Kidney (tissue), 14 donors: Measurements from ENCODE around the gene ACYP1. TPM values are rescaled to one million over a fixed set of nuclear protein-coding genes. Genes with fewer than 3 reads are reported as not detected.

ENCODE experiments used
- DNase-seq, 5 donors: peaks; one replicate each; pipeline ENCODE4 v3.0.0-alpha.2; 2013 to 2020
- FAIRE-seq: peaks from 2 replicates; lab custom pipeline; 2012; peaks lifted over from hg19 to GRCh38; lab: Jason Lieb, UNC
- H3K27ac ChIP-seq, 2 donors: one replicate each; pipeline ENCODE4 v1.7.0; 2013; ENCODE audit warnings: low read depth in 2 of 2, low read length in 2 of 2, inconsistent platforms in 1 of 2
- H3K27me3 ChIP-seq: one replicate; pipeline ENCODE4 v1.7.1; 2013; ENCODE audit warnings: low read length, inconsistent platforms; ENCODE audit not compliant: control insufficient read depth, insufficient read depth
- H3K36me3 ChIP-seq, 3 donors: one replicate each; pipeline versions ENCODE4 v1.7.0 to v1.7.1; 2013; ENCODE audit warnings: low read length in 3 of 3, control low read depth in 1 of 3, inconsistent platforms in 1 of 3; ENCODE audit not compliant: insufficient read depth in 3 of 3, control insufficient read depth in 2 of 3
- H3K4me1 ChIP-seq, 3 donors: one replicate each; pipeline versions ENCODE4 v1.7.0 to v1.7.1; 2013; ENCODE audit warnings: low read length in 3 of 3, inconsistent platforms in 1 of 3, low read depth in 1 of 3; ENCODE audit not compliant: control insufficient read depth in 2 of 3, insufficient read depth in 2 of 3
- H3K4me3 ChIP-seq, 3 donors: one replicate each; pipeline versions ENCODE4 v1.7.0 to v1.8.1; 2013; ENCODE audit warnings: low read length in 3 of 3, control low read depth in 1 of 3, inconsistent platforms in 1 of 3
- H3K9ac ChIP-seq, 3 donors: one replicate each; pipeline versions ENCODE4 v1.7.0 to v1.7.1; 2013; ENCODE audit warnings: low read length in 3 of 3, control low read depth in 1 of 3, inconsistent platforms in 1 of 3
- H3K9me3 ChIP-seq, 3 donors: one replicate each; pipeline versions ENCODE4 v1.7.0 to v1.7.1; 2013; ENCODE audit warnings: low read length in 3 of 3, control low read depth in 1 of 3, inconsistent platforms in 1 of 3; ENCODE audit not compliant: control insufficient read depth in 2 of 3, insufficient read depth in 1 of 3
- intact Hi-C: fragments of 100-400 bp; cut with DNase I; formaldehyde crosslinking; loops from one replicate; pipeline ENCODE4 v1.11.1; 2022
- polyA plus RNA-seq: library from polyadenylated mRNA; stranded (reverse); fragments of 350-450 nt; fragmentation: Illumina TruSeq; extraction: RNeasy Lipid Tissue Mini Kit (QIAGEN cat#74804); gene quantifications from one replicate; pipeline ENCODE4 v1.2.3, GENCODE V29; 2014; ENCODE audit warnings: low read depth, low replicate concordance; ENCODE audit not compliant: insufficient read depth
- total RNA-seq: library from RNA; stranded (reverse); fragmentation: NEBNext Ultra II Directional; extraction: Animal tissue kit (Norgen Biotek cat#: 25700); gene quantifications from one replicate; pipeline ENCODE4 v1.2.1, GENCODE V29; 2021
- TF ChIP-seq, protein P1 (sequence below): IDR thresholded peaks from 3 replicates; pipeline ENCODE4 v1.5.1; 2012; ENCODE audit warnings: mild to moderate bottlenecking, moderate library complexity, borderline replicate concordance; ENCODE audit not compliant: insufficient read depth; ENCODE audit errors: extremely low read depth
- donor health status: control.
- donor health status: control.
- donor health status: control.
- donor health status: control.
- donor health status: control.
- donor health status: DM: yes; HTN: yes; CAD: no.
- donor health status: Normal renal cell carcinoma (clear cell type).

ACYP1 gene
- total and polyA plus RNA-seq, 2 donors from 2014 or later = 16.8 to 20.6 TPM

DNA sequence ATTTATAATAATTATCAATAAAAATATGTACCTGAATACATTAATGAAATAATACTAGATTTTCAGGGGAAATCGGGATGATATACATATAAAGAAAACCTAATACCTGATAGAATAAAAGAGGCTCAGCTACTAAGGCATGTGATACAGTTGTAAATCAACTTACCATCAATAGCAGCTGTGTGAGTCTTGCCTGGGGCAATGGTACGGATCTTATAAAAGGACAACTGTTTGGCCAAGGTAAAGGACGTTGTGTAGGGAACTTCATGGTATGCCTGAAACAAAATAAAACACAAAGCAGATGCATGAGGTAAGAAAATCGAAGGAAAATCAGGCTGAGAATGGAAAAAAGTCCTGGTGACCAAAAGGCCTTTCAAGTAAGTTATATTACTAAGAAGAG, 37.7 kb upstream of the ACYP1 start:
- TF ChIP-seq, protein P1, sequence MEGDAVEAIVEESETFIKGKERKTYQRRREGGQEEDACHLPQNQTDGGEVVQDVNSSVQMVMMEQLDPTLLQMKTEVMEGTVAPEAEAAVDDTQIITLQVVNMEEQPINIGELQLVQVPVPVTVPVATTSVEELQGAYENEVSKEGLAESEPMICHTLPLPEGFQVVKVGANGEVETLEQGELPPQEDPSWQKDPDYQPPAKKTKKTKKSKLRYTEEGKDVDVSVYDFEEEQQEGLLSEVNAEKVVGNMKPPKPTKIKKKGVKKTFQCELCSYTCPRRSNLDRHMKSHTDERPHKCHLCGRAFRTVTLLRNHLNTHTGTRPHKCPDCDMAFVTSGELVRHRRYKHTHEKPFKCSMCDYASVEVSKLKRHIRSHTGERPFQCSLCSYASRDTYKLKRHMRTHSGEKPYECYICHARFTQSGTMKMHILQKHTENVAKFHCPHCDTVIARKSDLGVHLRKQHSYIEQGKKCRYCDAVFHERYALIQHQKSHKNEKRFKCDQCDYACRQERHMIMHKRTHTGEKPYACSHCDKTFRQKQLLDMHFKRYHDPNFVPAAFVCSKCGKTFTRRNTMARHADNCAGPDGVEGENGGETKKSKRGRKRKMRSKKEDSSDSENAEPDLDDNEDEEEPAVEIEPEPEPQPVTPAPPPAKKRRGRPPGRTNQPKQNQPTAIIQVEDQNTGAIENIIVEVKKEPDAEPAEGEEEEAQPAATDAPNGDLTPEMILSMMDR = no peak

DNA sequence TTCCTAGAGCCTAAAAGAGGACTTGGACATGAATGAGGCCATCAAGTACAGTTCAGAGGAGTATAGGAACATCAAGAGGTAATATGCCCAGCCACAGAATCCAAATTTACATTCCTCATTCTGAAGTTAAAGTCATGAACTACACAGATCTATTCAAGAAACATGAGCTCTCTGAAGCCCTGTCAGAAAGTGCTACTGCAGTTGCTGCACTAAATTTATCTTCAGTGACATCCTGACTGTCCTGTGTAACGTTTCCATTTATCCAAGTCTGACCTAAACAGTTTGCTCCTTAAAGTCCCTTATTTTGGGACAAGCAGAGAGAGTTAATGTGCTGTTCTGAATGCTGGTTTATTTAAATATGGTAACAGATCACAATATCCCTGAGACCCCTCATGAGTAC, 34.9 kb upstream of the ACYP1 start:
- TF ChIP-seq, protein P1 = no peak
- Histone ChIP-seq H3K27me3 (no peaks in the 10 kb centered on the region), H3K4me1 (no peaks in the 10 kb centered on the region), H3K4me3 (no peak overlapping the region), H3K9me3 (no peaks in the 10 kb centered on the region), H3K36me3 (peaks cover 11 to 59% (median 39%) of the 10 kb centered on the region in 3 donors), H3K27ac (no peak overlapping the region), H3K9ac (no peak overlapping the region)
- DNase-seq (no peak), FAIRE-seq (no peak)
- intact Hi-C loops = no loop called here

More for the DNA sequence above, 37.7 kb upstream of the ACYP1 start:
- FAIRE-seq = no peak
- H3K4me3 ChIP-seq = no peak overlapping the region
- no peaks in the 10 kb centered on the region for H3K4me1 ChIP-seq
- no peak overlapping the region for H3K9ac ChIP-seq
- intact Hi-C loops = no loop called here
- no peak overlapping the region for H3K27ac ChIP-seq
- H3K36me3 ChIP-seq = peaks cover 9 to 50% (median 31%) of the 10 kb centered on the region in 3 donors
- no peak for DNase-seq
- H3K9me3 ChIP-seq = no peaks in the 10 kb centered on the region
- no peaks in the 10 kb centered on the region for H3K27me3 ChIP-seq

DNA sequence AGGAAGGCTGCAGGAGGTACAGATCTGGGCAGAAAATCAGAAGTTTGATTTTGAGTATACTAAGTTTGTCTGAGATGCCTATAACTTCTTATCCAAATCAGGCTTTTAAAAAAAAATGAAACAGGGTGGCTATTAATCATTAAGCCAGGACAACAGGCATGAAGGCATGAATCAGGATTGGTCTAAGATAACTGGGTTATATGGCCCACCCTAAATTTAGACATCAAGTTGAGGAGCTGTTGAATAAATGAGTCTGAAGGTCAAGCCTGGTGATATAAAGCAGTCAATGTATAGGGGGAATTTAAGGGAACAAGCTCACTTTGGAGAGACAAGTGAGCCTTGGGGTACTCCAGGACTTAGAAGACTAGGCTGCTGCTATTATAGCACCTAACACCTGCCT, 34.4 kb upstream of the ACYP1 start:
- Histone ChIP-seq H3K4me3 (no peak overlapping the region), H3K36me3 (peaks cover 11 to 56% (median 37%) of the 10 kb centered on the region in 3 donors), H3K4me1 (no peaks in the 10 kb centered on the region), H3K9me3 (no peaks in the 10 kb centered on the region), H3K27me3 (no peaks in the 10 kb centered on the region), H3K27ac (no peak overlapping the region), H3K9ac (no peak overlapping the region)
- intact Hi-C loops = no loop called here
- DNase-seq = no peak
- no peak for FAIRE-seq
- TF ChIP-seq, protein P1 = no peak

DNA sequence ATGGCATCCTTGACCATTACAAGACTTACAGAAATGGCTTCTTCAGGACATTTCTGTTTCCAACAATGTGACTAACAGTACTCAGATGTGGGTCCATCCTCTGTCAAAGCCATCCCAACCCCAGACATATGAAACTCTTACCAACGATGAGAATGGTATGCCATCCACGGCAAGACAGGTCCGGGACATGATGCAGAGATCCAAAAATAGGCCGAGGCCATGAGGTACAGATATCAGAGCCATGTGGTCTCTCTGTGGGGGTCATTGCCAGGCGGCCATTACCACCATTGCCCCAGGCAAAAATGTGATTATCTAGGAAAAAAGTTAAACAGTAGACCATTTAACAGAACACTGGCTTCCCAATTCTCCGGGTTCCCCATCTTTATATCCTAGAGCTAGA, 33.1 kb upstream of the ACYP1 start:
- H3K27me3 ChIP-seq = no peaks in the 10 kb centered on the region
- no peaks in the 10 kb centered on the region for H3K9me3 ChIP-seq
- TF ChIP-seq, protein P1 = no peak
- H3K27ac ChIP-seq = no peak overlapping the region
- DNase-seq = no peak
- no peak for FAIRE-seq
- no peaks in the 10 kb centered on the region for H3K4me1 ChIP-seq
- intact Hi-C loops = no loop called here
- H3K4me3 ChIP-seq = no peak overlapping the region
- H3K36me3 ChIP-seq = peaks cover 14 to 62% (median 41%) of the 10 kb centered on the region in 3 donors
- no peak overlapping the region for H3K9ac ChIP-seq
